Activated CD4-positive, alpha-beta T cell treated with anti-CD3 and anti-CD28 coated beads, Interleukin-2, amount 50 U/mL, for 24 hours (primary cell): ENCODE results near the gene CCSAP.
A peak's percentile ranks its signal among the peaks of the same experiment; 100 is the strongest.
"Not testable (repeated sequence)": the region's sequence is repeated elsewhere in the genome, so short reads cannot be mapped to it uniquely, and the experiment has no call there.

ENCODE experiments used
- DNase-seq, 2 donors: peaks; one replicate each; pipeline ENCODE4 v3.0.0-alpha.2; 2020; ENCODE audit warnings: low read depth in 1 of 2, low spot score in 1 of 2

Gene CCSAP, protein sequence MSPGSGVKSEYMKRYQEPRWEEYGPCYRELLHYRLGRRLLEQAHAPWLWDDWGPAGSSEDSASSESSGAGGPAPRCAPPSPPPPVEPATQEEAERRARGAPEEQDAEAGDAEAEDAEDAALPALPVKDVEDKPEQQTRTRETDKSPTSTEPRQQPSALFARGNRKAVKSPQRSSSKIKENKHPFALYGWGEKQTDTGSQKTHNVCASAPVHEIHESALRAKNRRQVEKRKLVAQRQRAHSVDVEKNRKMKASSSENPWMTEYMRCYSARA

DNA sequence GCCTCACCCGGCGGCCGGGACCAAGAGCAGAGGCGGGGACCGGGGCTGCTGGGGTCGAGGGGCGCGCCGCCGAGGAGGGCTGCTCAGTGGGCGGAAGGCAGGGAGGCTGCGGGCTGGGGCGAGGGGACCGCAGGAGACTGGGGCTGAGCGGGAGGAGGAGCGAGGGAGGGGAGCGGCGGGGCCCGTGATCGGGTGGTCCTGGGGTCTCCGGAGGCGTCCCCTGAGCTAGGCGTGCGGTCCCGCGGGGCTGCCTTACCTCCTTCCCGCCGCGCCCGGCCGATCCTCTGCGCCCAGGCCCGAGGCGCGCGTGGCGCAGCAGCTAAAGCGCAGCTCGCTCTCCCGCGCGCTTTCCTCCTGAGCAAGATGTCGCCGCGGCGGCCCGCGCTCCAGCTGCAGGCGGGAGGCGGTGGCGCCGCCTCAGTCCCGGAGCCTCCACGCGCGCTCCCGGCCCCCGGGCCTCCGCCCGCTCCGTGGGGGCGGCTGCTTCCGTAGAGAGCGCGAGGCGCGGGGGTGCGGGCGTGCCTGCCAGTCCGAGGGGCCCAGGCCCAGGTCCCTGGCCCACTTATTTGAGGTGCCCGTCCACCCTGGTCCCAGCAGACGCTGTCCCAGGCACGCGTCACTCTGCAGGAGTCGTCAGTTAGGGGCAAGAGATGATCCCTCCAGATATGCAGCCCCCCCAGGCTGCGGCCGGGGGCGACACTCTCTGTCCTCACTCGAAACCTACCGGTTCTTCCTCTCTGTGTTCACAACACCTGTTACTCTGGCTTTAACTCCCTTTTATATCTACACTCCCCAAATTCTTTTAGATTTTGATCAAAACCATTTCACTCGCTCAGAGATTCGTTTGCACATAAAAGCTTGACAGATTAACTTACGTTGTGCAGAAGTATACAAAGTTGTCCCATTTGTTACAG is at the start of gene CCSAP:
Gene CCSAP (minus strand): TSS at position 392 of the 914 bp plus-strand sequence. CDS start 582 bp downstream, outside the sequence.
- peak; percentile 13 to 26 for DNase-seq

GRCh38 chr1:229390130-229390529 is 47.3 kb upstream of the CCSAP start:
- no peak for DNase-seq

GRCh38 chr1:229388897-229389580 is 46.2 kb upstream of the CCSAP start:
- no peak for DNase-seq

GRCh38 chr1:229385853-229386456 is 43.1 kb upstream of the CCSAP start:
- DNase-seq: no peak

GRCh38 chr1:229384822-229385221 is 42.0 kb upstream of the CCSAP start:
- no peak for DNase-seq

DNA sequence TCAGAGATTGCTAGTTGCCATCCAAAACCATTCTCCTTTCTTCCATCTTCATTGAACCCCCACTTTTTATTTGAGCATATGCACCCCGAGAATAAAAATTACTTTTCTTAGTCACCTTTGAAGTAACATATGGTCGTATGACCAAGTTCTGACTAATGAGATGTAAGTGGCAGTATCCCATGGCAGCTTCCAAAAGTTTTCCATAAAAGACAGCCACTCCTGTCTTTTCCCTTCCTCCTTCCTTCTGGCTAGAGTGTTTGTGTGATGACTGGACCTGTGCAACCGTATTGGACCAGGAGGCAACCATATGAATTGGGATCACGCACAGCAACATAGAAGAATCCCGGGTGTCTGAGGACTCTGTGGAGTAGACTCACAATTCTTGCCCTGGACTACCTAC is 41.1 kb upstream of the CCSAP start:
- DNase-seq: no peak

GRCh38 chr1:229383188-229383587 is 40.3 kb upstream of the CCSAP start:
- no peak for DNase-seq

DNA sequence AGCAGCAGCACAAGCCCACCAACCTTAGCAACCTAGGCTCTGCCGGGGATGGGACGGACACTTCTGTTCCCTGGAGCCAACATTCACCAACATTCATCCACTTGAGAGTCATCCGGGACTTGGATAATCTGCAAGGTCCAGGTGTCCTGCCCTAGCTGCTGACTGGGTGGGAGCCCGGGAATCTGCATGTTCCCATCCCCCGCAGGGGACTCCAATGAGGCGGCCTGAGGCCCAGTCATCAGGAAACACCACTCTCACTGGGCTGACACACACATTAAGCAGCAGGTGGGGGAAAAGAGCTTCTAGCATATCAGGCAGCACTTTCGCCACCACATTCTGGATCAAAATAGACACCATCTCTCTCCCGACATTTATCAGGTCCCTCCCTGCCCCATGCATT is 38.4 kb upstream of the CCSAP start:
- no peak for DNase-seq

- DNase-seq: no peak
These were observed 37.8 kb upstream of the CCSAP start for GRCh38 chr1:229380536-229381160.

DNA sequence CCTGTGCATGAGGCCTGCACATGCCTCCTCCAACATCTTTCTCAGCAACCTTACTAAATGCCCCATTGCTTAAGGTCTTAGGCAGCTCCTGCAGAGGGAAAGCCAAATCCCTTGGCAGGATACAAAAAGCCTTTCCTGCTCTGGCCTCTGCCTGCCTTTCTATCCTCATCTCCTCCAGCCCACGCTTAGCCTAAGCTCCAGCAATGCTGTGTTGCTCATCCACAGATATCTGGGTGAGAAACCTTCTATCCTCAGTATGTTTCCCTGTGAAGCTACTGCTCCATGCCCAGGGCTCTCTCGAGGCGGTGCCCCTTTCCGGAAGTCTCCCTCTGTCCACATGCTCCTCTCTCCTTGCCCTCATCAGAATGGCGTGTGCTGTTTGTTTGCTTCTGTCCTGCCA is 37.0 kb upstream of the CCSAP start:
- no peak for DNase-seq

GRCh38 chr1:229378586-229379367 is 35.9 kb upstream of the CCSAP start:
- no peak for DNase-seq

- DNase-seq: not testable (repeated sequence)
These were observed 35.2 kb upstream of the CCSAP start for GRCh38 chr1:229378035-229378434.

DNA sequence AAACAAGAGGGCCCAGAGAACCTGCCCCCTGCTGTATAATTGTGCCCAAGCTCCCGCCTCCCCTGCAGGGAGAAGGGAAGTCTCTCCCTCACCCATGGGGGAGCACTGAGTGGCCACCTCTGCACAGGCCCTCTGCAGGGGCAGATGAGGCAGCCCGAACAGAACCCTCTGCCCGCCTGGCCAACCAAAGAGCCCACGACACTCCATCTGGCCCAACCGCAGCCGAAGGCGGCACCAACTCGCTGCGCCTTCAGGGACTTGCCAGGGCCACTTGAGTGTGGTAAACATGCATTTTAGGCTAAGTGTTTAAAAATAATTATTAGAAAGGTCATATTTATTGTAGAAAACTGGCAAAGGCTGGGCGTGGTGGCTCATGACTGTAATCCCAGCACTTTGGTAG is 34.6 kb upstream of the CCSAP start:
- no peak for DNase-seq

GRCh38 chr1:229376521-229376920 is 33.7 kb upstream of the CCSAP start:
- DNase-seq: no peak

DNA sequence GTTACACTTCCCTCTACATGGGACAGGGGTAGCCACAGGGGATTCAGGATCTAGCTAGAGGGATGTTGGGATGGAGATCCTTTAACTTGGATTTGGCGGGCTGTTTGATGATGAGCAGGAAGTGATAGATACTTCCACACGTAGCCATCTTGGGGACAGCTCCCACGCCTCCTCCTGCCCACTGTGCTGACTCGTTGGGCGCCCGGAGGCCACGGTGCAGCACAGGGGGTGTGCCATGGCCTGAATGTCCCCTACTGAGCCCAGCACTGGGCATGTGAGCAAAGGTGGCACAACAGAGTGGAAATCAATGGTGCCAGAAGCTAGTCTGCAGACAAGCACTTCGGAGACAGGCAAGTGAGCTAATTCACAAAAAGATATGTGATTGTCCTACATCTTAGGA is 31.6 kb upstream of the CCSAP start:
- DNase-seq: no peak

GRCh38 chr1:229373395-229373794 is 30.5 kb upstream of the CCSAP start:
- no peak for DNase-seq

DNA sequence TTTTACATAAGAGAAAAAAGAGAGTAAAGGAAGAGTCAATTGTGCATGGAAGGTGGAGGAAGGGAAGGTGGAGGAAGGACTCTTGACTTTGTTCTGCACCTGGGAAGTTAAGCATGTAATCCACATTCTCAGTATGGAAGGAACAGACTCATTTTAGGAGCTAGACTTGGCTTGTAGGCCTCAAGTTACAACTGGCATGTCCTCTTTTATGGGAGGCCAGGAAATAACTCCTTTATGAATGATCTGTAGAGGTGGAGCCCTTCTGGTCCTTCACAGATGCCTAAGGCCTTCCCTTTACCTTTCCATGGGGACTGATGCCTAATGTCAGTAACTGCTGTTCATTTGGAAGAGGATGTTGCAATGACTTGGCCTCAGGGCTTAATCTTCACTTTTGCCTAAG is 29.4 kb upstream of the CCSAP start:
- DNase-seq: no peak

DNA sequence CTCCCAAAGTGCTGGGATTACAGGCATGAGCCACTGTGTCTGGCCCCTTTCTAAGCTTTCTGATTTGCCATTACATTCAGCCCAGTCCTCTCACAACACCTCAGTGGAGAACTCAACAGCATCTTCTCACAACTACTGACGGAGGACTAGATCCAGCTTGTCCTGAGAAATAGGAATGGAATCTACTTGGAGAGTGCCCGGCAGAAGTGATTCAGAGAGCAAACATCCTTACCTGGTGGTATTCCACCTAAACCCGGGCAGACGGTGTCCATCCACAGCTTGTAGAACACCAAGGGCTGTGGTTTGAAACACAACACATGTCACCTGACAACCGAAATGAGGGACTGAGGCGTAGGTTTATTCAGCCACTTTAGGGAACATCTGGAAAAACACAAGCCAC is 28.8 kb upstream of the CCSAP start:
- no peak for DNase-seq

DNA sequence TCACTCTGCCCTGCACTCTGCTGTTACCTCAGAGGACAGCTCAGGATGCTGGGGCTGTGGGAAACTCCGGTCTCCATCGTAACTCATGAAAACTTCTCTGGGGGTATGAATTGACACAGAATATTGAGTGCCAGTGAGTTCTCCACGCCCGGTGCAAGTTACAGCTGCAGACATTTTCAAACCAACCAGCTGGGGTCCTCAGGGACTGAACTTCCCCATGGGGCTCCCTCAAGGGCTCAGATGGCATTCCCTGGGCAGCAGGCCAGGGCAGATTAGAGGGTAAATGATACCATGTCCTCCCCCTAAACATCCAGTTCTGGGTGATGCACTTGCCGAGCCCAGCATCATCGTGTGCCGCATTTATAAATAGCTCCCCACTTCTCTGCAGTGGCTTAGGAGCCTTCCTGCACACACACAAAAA is 27.8 kb upstream of the CCSAP start:
- DNase-seq: no peak

DNA sequence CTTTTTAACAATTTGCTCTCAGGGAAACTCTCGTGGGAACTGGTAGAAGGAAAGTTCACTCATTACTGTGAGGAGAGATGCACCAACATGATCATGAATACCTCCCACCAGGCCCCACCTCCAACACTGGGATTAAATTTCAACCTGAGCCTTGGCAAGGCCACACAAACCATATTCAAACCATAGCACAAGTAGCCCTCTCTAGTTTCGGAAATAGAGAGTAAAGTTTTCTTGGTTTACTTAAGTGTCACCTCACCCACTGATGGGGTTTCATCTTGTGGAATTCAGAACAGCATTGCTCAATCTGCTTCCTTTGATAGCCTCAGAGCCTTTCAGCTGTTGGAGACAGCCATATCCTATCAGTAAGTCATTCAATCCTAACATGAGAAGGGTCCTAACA is 25.5 kb upstream of the CCSAP start:
- DNase-seq: no peak
